Endothelial cell of umbilical vein (primary cell): ENCODE results near the gene MYO7B. TPM values are rescaled to one million over a fixed set of nuclear protein-coding genes. Genes with fewer than 3 reads are reported as not detected.

Experiments used
- BruUV-seq: library from RNA; stranded (reverse); fragments of 400-500 nt; replicated peaks from 2 replicates; lab custom pipeline; 2021; lab: Mats Ljungman, UMichigan
- CTCF ChIA-PET: fragments of 300-600, 350-600 bp; sonication (Branson Sonifier 250); formaldehyde crosslinking; loops from one replicate; lab custom pipeline; 2021; ENCODE audit warnings: antibody characterized with exemption, inconsistent platforms; lab: Charles Lee
- POLR2A ChIA-PET: fragments of 300-600, 350-600 bp; sonication (Branson Sonifier 250); formaldehyde crosslinking; loops from one replicate; lab custom pipeline; 2021; ENCODE audit warnings: antibody characterized with exemption, inconsistent platforms; lab: Charles Lee
- DNase-seq: peaks from one replicate; pipeline ENCODE4 v3.0.0-alpha.2; 2011; ENCODE audit warnings: low read depth, low spot score
- FAIRE-seq: peaks from 2 replicates; lab custom pipeline; 2011; peaks lifted over from hg19 to GRCh38; lab: Jason Lieb, UNC
- H2AFZ ChIP-seq: 2 replicates; pipeline ENCODE4 v1.6.0; 2012; ENCODE audit warnings: low read depth, low read length, control low read depth, inconsistent platforms
- H3K27ac ChIP-seq: 2 replicates; pipeline ENCODE4 v1.5.1; 2011; ENCODE audit warnings: low read depth, mild to moderate bottlenecking, control low read depth, low read length, moderate library complexity; ENCODE audit not compliant: insufficient read depth
- H3K27me3 ChIP-seq, 2 experiments: 2 replicates each; pipeline versions ENCODE4 v1.6.0 to v1.6.1; 2011; ENCODE audit warnings: low read length in 2 of 2, mixed read lengths in 1 of 2; ENCODE audit not compliant: control insufficient read depth in 2 of 2, insufficient read depth in 2 of 2
- H3K36me3 ChIP-seq, 2 experiments: 2 replicates in 1 of 2; 3 replicates in 1 of 2; pipeline ENCODE4 v1.5.1; 2011; ENCODE audit warnings: low read length in 2 of 2, mild to moderate bottlenecking in 1 of 2, moderate library complexity in 1 of 2; ENCODE audit not compliant: control insufficient read depth in 2 of 2, insufficient read depth in 2 of 2; ENCODE audit errors: extremely low read depth in 1 of 2
- H3K4me1 ChIP-seq: 3 replicates; pipeline ENCODE4 v1.5.1; 2011; ENCODE audit warnings: mild to moderate bottlenecking, low read length; ENCODE audit not compliant: control insufficient read depth, insufficient read depth; ENCODE audit errors: extremely low read depth
- H3K4me2 ChIP-seq: 2 replicates; pipeline ENCODE4 v1.6.1; 2011; ENCODE audit warnings: low read length, control low read depth, mixed read lengths; ENCODE audit not compliant: insufficient read depth
- H3K4me3 ChIP-seq, 3 experiments: fragments of 200-600 bp in 1 of 3; sonication (generic), shearing (Covaris generic) in 1 of 3; replicated peaks in 1 of 3; 2 replicates each; pipeline ENCODE4 v1.5.1; 2011 to 2016; ENCODE audit warnings: control low read depth in 3 of 3, low read length in 3 of 3, mild to moderate bottlenecking in 2 of 3, inconsistent platforms in 1 of 3, low read depth in 1 of 3, moderate library complexity in 1 of 3; ENCODE audit not compliant: insufficient read depth in 1 of 3
- H3K79me2 ChIP-seq: 2 replicates; pipeline ENCODE4 v1.6.0; 2012; ENCODE audit warnings: low read length, inconsistent platforms; ENCODE audit not compliant: control insufficient read depth, insufficient read depth
- H3K9ac ChIP-seq: replicated peaks from 2 replicates; pipeline ENCODE3; 2011; ENCODE audit warnings: low read length, control low read depth; ENCODE audit not compliant: insufficient read depth; ENCODE audit errors: extremely low read depth
- H3K9me1 ChIP-seq: replicated peaks from 3 replicates; pipeline ENCODE4 v1.6.0; 2011; ENCODE audit warnings: mild to moderate bottlenecking, low read length; ENCODE audit not compliant: control insufficient read depth, insufficient read depth; ENCODE audit errors: extremely low read depth
- H3K9me3 ChIP-seq: replicated peaks from 2 replicates; pipeline ENCODE4 v1.5.1; 2012; ENCODE audit warnings: low read length, inconsistent platforms; ENCODE audit not compliant: control insufficient read depth, insufficient read depth
- H4K20me1 ChIP-seq: replicated peaks from 2 replicates; pipeline ENCODE3; 2011; ENCODE audit warnings: mild to moderate bottlenecking, low read length; ENCODE audit not compliant: control insufficient read depth, insufficient read depth; ENCODE audit errors: extremely low read depth
- EZH2 ChIP-seq: IDR thresholded peaks from 2 replicates; pipeline ENCODE4 v1.6.1; 2012; ENCODE audit warnings: borderline replicate concordance, low read depth, mild to moderate bottlenecking, moderate library complexity, low read length, inconsistent platforms; ENCODE audit not compliant: severe bottlenecking
- FOS ChIP-seq: IDR thresholded peaks from 2 replicates; pipeline ENCODE4 v1.6.1; 2011; ENCODE audit warnings: mild to moderate bottlenecking, low read length, moderate library complexity, borderline replicate concordance; ENCODE audit not compliant: insufficient read depth
- GATA2 ChIP-seq: IDR thresholded peaks from 2 replicates; pipeline ENCODE4 v1.7.0; 2011; ENCODE audit warnings: low read depth, mild to moderate bottlenecking, moderate library complexity, mixed read lengths, low read length; ENCODE audit not compliant: insufficient read length, insufficient read depth
- MAX ChIP-seq: IDR thresholded peaks from 2 replicates; pipeline ENCODE4 v1.6.1; 2011; ENCODE audit not compliant: insufficient read depth, insufficient read length
- MYC ChIP-seq: IDR thresholded peaks from one replicate; pipeline ENCODE4 v1.6.1; 2011; ENCODE audit warnings: mild to moderate bottlenecking, low read depth, low read length
- POLR2A ChIP-seq: IDR thresholded peaks from 2 replicates; pipeline ENCODE4 v1.6.1; 2012; ENCODE audit warnings: low read depth, mild to moderate bottlenecking, control low read depth, low read length
- POLR2AphosphoS5 ChIP-seq: IDR thresholded peaks from 2 replicates; pipeline ENCODE4 v1.6.1; 2012; ENCODE audit warnings: low read depth, mild to moderate bottlenecking, control low read depth, low read length, moderate library complexity; ENCODE audit not compliant: insufficient read depth
- dilution Hi-C: fragments of 300-500 bp; cut with MboI; formaldehyde crosslinking; loops from one replicate; pipeline ENCODE4 v1.15.0; 2019; ENCODE audit warnings: low sequenced_read_pairs; ENCODE audit not compliant: extremely low pct_ligation_motif_present
- intact Hi-C: fragments of 100-400 bp; cut with micrococcal nuclease; formaldehyde crosslinking; loops from one replicate; pipeline ENCODE4 v1.10.0; 2022
- polyA plus RNA-seq, 4 experiments: library from polyadenylated mRNA; depleted of rRNA in 3 of 4; stranded (reverse) in 3 of 4; unstranded in 1 of 4; fragments of >200 nt; gene quantifications; 2 replicates each; pipeline versions ENCODE4 v1.2.1 to v1.2.3, GENCODE V29; 2011 to 2012; ENCODE audit warnings: missing spikeins in 1 of 4
- total RNA-seq: library from RNA; stranded (reverse); gene quantifications from 2 replicates; pipeline ENCODE4 v1.2.3, GENCODE V29; 2021

MYO7B gene
- total and polyA plus RNA-seq, 2 donors (not counting 3 experiments of a cell fraction or from before 2014, with no cell fraction given), result 0.17 TPM; not detected in 1

- Histone ChIP-seq H2AFZ (no peak overlapping the region), H3K27ac (no peak overlapping the region), H3K4me2 (no peak overlapping the region), H4K20me1 (no peaks in the 10 kb centered on the region), H3K9me1 (no peaks in the 10 kb centered on the region), H3K4me1 (no peaks in the 10 kb centered on the region), H3K27me3 (peaks cover 5 to 7% of the 10 kb centered on the region in 2 experiments), H3K79me2 (no peaks in the 10 kb centered on the region), H3K9ac (no peak overlapping the region), H3K36me3 (no peaks in the 10 kb centered on the region), H3K4me3 (no peak overlapping the region), H3K9me3 (no peaks in the 10 kb centered on the region)
- no TSS peak for BruUV-seq
- POLR2A ChIA-PET, result no interaction called here
- dilution Hi-C loops (no loop called here), intact Hi-C loops (no loop called here)
- no peak for FAIRE-seq
- no peak for TF ChIP-seq GATA2
- TF ChIP-seq MYC, result no peak
- no peak for TF ChIP-seq POLR2AphosphoS5
- DNase-seq, result no peak
- CTCF ChIA-PET, result interaction anchor here (0.7 to 3.1 kb wide), 3 partner anchors 11 to 40 kb away, joined by 3 to 23 read pairs (median 3); no protein-coding TSS in a partner anchor
Measured at GRCh38 chr2:127609818-127610217, 74.3 kb downstream of the MYO7B start.

- Histone ChIP-seq H3K4me2 (no peak overlapping the region), H3K79me2 (no peaks in the 10 kb centered on the region), H3K9ac (no peak overlapping the region), H3K9me1 (no peaks in the 10 kb centered on the region), H3K36me3 (no peaks in the 10 kb centered on the region), H2AFZ (no peak overlapping the region), H4K20me1 (no peaks in the 10 kb centered on the region), H3K4me3 (no peak overlapping the region), H3K4me1 (no peaks in the 10 kb centered on the region), H3K9me3 (no peaks in the 10 kb centered on the region), H3K27me3 (peaks cover 5 to 7% of the 10 kb centered on the region in 2 experiments), H3K27ac (no peak overlapping the region)
- dilution Hi-C loops (no loop called here), intact Hi-C loops (no loop called here)
- FAIRE-seq (no peak), DNase-seq (no peak)
- ChIA-PET CTCF (interaction anchor here (3.1 kb wide), 1 partner anchor 19 kb away, joined by 23 read pairs; no protein-coding TSS in a partner anchor), POLR2A (no interaction called here)
- no TSS peak for BruUV-seq
- TF ChIP-seq GATA2 (no peak), POLR2AphosphoS5 (no peak), MYC (no peak), MAX (no peak), FOS (no peak), POLR2A (no peak), EZH2 (no peak)
Measured at GRCh38 chr2:127610561-127610960, 75.1 kb downstream of the MYO7B start.
